LHCN-M2 (cell line): ENCODE results near the gene ABCB9. TPM values are rescaled to one million over a fixed set of nuclear protein-coding genes. Genes with fewer than 3 reads are reported as not detected.
"Not testable (repeated sequence)": the region's sequence is repeated elsewhere in the genome, so short reads cannot be mapped to it uniquely, and the experiment has no call there.

Experiments
- DNase-seq: peaks from one replicate; pipeline ENCODE4 v3.0.0-alpha.2; 2012; ENCODE audit warnings: low read depth
- polyA plus RNA-seq: library from polyadenylated mRNA; unstranded; fragments of >200 nt; gene quantifications from one replicate; pipeline ENCODE4 v1.2.1, GENCODE V29; 2012; ENCODE audit warnings: missing spikeins
- total RNA-seq: library from RNA; depleted of rRNA; stranded (reverse); fragments of >200 nt; gene quantifications from 2 replicates; pipeline ENCODE4 v1.2.3, GENCODE V29; 2014; rRNA removed

Gene ABCB9
- 4.6 and 7.8 TPM in 2 replicates for total RNA-seq
- 4.2 TPM for polyA plus RNA-seq

- DNase-seq = peak; percentile 79
Observed at GRCh38 chr12:122965851-122966742, at the start of gene ABCB9. ABCB9 (minus strand) TSS chr12:122966463; CDS start chr12:122960235, 6,228 bp downstream.

DNA sequence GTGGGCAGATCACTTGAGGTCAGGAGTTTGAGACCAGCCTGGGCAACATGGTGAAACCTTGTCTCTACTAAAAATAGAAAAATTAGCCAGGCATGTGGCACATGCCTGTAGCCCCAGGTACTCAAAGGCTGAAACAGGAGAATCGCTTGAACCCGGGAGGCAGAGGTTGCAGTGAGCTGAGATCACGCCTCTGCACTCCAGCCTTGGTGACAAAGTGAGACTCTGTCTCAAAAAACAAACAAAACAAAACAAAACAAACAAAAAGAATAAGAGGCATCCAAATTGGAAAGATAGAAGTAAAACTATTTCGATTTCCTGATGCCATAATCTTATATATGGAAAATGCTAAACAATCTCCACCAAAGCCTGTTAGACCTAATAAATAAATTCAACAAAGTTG, 48.2 kb upstream of the ABCB9 start:
- DNase-seq = not testable (repeated sequence)

DNA sequence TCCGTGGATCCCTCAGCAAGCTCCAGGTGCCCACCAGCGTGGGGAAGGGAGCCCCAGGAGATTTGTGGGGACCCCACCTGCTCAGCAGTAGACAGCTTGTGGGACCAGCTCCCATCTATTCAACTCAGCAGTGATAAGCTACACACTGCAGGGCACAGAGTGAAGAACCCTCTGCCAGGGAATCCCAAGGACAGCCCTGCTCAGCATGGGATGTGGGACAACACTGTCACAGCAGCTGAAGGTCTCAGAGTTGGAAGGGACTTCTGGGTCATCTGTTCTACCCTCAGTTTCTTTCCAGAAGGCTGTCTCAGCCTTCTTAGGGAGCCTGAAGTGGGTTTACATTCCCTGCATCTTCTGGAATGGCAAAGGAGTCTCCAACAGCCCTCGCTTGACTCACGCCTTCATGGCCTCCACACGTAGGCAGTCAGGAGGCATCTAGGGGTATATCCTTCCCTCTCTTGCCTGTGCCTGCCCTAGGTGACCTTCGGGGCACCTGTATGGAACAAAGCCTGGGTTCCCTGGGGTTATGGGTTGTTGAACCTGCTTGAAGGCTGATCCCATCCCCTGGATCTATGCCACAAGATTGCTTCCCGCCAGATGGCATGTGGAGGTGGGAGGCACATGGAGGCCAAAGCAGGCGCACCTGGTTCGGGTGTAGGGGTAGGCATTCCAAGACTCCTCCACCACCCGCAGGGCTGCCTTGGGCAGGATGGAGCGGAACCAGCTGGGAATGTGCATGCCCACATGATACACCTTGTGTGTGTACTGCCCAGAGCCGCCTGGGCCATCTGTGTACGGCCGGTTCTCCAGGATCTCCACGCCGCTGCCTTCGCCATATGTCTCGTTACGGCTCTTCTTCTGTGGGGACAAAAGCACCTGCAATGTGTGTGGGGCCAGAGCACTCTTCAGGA, 47.2 kb upstream of the ABCB9 start:
- no peak for DNase-seq

DNA sequence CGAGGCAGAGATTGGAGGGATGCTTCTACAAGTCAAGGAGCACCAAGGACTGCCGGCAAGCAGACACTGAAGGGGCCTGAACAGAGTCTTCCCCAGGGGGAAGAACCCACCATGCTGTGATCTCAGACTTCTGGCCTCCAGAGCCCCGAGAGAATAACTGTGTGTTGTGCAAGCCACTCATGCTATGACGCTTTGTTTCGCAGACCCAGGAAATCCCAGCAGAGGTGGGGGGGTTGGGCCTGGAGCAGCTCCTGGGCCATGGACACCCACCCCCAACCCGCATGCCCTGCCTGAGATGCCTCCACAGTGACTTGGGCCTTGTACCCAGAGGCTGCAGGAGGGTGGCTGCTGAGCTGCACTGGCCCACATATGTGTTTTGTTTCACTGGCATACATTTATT, 45.4 kb upstream of the ABCB9 start:
- DNase-seq = no peak

DNA sequence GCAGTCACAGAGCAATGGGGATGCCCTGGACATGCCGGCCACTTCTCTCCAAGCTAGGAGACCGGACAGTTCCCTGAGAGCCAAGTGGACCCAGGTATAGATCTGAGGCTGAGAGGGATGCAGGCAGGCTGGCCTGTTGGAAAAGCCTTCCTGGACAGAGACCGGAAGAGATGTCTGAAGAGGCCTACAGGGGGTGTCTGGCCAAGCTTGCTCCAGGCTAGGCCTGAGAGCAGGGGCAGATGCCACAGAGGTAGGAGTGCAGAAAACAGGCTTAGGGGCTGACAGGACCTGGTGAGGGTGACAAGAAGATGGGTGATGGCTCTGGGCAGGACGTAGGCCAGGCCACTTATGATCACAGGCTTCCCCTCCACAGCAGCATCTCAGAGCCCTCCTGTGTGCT, 44.4 kb upstream of the ABCB9 start:
- DNase-seq = no peak

DNA sequence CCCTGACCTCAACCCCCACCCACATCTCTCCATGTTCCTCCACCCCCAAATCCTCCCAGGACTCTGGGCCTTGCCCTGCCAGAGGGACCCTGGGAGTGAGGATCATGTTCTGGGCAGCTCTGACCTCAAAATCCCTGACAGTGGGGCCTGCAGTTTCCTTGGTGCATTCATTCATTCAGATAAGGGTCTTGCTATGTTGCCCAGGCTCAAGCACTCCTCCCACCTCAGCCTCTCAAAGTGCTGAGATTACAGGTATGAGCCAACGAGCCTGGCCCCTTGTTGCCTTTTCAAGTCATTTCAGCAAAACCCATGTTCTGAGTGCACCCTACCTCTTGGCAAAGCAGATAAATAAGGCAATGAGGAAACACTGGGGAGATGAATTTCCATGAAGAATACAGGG, 43.8 kb upstream of the ABCB9 start:
- DNase-seq = no peak

DNA sequence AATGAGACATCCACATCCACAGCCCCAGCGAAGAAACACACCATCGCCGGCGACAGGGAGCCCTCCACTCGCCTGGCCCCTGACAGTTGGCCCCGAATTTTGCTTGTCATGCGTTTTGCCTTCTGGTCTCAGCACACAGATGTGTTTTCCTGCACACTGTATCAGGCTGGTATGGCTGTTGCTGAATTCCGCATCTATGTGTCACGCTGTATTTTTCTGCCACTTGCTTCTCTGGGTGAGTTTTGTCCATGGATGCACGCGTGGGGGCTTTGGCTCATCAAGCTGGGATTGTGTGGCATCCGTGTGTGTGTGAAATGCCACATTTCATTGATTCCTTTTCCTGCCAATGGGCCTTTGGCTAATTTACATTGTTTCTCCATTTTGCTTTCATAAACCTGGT, 40.7 kb upstream of the ABCB9 start:
- no peak for DNase-seq

DNA sequence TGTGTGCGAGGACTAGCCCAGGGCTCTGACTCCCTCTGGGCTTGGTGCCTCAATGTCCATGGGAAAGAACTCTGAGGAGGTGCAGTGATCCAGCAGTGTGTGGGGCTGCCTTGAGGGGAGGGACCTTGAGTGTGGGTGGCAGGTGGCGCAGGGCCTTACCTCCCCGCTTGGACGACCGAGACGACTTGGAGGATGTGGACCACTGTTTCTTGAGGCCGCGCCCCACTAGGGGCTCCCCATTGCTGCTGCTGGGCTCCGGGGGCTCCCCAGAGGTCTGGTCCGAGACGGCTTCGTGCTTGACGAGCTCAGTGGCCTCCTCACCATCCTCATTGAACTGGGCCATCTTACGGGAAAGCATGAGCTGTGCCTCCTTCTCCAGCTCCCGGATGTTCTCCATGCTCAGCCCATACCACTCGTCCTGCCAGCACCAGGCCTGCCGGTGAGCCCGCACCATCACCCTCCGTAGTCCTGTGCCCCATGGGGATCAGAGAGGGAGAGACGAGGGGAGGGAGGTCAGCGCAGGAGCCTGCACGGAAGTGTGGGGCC, 38.9 kb upstream of the ABCB9 start:
- no peak for DNase-seq

DNA sequence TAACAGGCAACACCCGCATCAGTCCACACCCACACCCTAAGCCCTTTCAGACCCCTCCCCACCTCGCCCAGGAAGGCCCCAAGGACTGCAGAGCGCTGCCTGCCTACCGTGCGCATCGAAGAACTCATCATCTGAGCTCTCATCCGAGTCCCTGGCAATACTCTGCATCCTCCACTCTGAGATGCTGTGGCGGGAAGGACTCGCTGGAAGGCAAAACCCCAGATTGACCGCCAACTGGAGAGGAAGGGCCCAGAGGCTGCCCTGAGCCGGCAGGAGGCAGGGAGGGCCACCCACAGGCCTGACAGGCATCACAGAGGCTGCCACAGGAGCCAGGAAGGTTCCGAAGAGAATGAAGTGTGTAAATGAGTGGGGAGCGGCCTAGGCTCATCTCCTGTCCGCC, 38.0 kb upstream of the ABCB9 start:
- DNase-seq = no peak

GRCh38 chr12:123003257-123003656, 37.0 kb upstream of the ABCB9 start:
- no peak for DNase-seq

DNA sequence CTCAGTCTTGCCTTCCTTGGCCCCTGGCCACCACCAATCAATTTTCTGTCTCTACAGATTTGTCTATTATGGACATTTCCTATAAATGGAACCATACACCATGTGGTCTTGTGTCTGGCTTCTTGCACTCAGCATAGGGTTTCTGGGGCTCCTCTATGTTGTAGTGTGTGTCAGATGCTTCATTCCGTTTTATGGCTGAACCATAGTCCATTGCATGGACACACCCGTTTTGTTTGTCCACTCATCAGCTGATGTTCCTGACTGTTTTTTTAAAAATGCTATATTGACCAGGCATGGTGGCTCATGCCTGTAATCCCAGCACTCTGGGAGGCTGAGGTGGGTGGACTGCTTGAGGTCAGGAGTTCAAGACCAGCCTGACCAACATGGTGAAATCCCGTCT, 35.2 kb upstream of the ABCB9 start:
- no peak for DNase-seq

DNA sequence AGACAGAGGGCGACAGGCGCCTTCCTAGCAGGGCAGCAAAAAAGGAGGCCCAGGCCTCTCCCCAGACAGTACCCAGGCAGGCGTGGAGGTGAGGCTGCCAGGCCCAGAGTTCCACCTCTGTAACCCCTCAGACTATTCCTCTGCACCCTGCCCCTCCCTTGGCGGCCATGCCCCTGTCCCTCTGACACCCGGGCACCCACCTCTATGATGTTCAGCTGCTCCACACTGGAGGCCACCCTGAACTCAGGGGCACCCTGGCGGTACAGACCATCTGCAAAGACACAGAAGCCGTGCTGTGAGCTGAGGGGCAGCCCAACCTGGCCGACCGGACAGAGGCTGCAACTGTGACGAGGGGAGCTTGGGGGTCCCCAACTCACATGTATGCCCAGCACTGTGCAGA, 34.3 kb upstream of the ABCB9 start:
- no peak for DNase-seq

DNA sequence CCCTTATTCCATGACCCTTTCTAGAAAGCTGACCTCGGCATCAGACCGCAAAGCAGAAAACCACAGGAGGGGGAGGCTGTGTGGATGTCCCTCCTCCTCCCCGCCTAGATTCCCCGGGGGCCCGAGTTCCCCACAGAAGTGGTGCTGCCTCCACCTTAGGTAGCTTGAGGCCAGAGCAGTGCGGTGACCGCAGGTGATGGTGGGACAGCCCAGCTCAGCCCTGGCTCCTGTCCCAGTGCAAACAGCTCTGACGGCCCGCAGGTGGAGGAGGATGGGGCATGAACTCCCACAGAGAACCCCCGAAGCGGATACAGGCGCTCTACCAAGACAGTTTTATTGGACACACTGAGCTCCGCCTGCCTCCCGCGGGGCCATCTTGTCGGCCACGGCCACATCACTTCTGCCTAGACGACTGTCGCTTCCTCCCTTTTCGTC, 33.7 kb upstream of the ABCB9 start:
- DNase-seq = no peak

DNA sequence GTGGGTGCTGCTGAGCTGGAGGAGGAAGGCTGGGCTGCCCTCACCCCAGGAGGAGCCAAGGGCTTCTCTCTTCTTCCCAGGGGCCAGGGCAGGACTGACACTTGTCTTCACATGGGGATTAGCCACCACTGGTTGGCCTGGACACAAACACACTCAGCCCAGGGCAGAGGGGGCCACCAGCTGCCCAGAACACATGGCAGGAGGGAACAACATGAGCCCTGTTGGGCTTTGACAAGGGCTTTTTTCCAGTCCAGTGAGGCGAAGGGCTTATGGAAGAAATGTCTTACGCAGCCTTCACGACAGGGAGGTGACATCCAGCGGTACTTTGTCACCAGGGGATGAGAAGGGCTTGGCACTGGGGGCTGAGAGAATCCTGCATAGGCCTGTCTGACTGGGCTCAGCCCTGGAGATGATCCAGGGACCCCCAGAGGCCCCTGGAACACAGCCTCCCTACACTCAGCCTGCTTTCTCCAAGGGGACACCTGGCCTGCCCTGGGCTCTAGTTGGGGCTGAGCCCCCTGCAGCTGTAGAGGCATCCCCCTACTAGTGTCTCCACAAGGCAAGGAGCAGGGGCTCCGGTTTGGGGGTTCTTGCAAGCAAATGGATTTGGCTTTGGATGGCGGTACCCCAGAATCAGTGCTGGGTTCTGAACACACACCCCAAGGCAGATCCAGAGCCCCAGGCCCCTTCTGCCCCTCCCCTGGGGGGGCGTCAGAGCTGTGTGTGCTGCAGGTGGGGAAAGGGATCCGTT, 33.1 kb upstream of the ABCB9 start:
- no peak for DNase-seq

DNA sequence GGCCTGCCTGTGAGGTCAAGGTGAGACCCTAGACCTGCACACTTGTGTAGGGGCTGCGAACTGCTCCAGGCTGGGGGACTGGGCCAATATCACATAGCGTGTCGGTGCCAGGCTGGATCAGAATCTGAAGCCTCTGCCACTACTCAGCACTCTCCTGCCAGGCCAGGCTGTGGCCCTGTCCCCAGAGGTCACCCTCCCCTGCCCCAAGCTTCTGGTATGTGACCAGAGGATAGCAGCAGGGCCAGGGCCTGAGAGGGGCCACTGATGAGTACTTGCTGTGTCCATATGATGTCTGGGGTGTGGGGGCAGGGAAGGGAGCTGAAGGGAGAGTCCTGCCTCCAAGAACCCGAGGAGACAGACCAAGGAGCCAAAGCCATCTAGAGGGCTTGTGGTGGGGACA, 32.1 kb upstream of the ABCB9 start:
- DNase-seq = no peak

GRCh38 chr12:122997343-122998250, 31.3 kb upstream of the ABCB9 start:
- DNase-seq = no peak

DNA sequence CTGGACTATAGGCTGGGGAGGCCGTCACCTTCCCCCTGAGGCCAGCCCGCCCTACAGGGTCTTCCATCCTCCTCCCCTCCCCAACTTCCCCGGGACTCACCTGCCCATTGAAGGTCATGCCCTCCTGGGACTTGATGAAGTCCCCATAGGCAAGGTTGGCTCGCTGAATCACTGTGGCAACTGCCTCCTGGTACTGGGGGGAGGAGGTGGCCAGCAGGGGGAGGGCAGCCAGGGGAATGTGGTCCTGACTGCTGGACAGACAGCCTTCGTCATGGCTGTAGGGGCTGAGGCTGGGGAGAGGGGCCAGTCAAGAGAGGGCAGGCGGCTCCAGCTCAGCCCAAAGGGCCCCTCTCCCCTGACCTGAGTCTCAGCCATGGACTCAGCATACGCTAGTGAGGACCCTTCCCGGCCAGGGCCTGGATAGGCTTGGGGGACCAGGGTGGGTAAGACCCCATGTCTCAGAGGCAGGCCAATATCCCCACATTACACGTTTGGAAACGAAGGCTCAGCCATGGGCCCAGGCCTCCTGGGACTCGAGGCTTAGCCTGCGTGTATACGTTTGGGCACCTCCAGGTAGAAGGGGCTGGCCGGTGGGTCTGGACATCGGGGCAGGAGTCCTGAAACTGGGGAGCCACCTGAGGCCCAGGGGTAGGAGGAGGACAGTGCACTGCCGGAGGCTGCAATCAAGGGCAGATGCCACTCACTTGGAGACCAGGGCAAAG, 30.5 kb upstream of the ABCB9 start:
- DNase-seq = no peak

DNA sequence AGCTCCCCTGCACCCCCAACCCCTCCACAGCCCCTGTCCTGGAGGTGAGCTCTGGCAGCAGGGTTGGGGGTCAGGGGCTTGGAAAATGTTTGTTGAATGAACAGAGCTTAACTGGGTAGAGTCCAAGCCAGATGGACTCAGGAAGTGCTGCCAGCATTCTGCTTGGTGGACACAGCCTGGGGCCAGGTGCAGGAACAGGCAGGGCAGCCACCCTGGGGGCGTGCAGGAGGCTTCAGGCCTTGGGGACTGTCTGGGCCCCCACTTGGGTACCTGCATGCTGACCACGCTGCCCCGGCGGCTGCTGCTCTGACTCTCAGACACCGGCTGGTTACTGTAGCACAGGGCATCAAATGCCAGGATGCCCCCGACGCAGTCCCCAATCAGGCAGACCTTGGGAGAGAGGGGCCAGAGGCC, 29.9 kb upstream of the ABCB9 start:
- no peak for DNase-seq

- DNase-seq = no peak
Observed at GRCh38 chr12:122995503-122996187, 29.4 kb upstream of the ABCB9 start.
